Fibroblast of lung (primary cell): ENCODE measurements around the gene HCN1. TPM values are rescaled to one million over a fixed set of nuclear protein-coding genes. Genes with fewer than 3 reads are reported as not detected.
A peak's percentile ranks its signal among the peaks of the same experiment; 100 is the strongest.
"Not testable (repeated sequence)": the region's sequence is repeated elsewhere in the genome, so short reads cannot be mapped to it uniquely, and the experiment has no call there.

Source experiments
- DNase-seq, 2 donors: peaks; one replicate each; pipeline versions ENCODE4 v3.0.0 to v3.0.0-alpha.2; 2010; ENCODE audit warnings: low read depth in 2 of 2
- H2AFZ ChIP-seq: 2 replicates; pipeline ENCODE4 v1.5.1; 2012; ENCODE audit warnings: low read length, control low read depth, inconsistent platforms
- H3K27ac ChIP-seq: 2 replicates; pipeline ENCODE4 v1.5.1; 2011; ENCODE audit warnings: low read length, control low read depth; ENCODE audit not compliant: insufficient read depth
- H3K27me3 ChIP-seq: 2 replicates; pipeline ENCODE4 v1.5.1; 2011; ENCODE audit warnings: mild to moderate bottlenecking, low read length; ENCODE audit not compliant: control insufficient read depth, insufficient read depth
- H3K36me3 ChIP-seq: 2 replicates; pipeline ENCODE4 v1.5.1; 2011; ENCODE audit warnings: low read length; ENCODE audit not compliant: control insufficient read depth, insufficient read depth
- H3K4me1 ChIP-seq: 2 replicates; pipeline ENCODE4 v1.5.1; 2011; ENCODE audit warnings: low read length; ENCODE audit not compliant: control insufficient read depth, insufficient read depth; ENCODE audit errors: extremely low read depth
- H3K4me2 ChIP-seq: 2 replicates; pipeline ENCODE4 v1.5.1; 2011; ENCODE audit warnings: low read length, control low read depth; ENCODE audit not compliant: insufficient read depth; ENCODE audit errors: extremely low read depth
- H3K4me3 ChIP-seq, 4 experiments: fragments of 200-600 bp in 1 of 4; sonication (generic) in 1 of 4; replicated peaks in 1 of 4; 2 replicates each; pipeline ENCODE4 v1.5.1; 2011 to 2016; ENCODE audit warnings: low read length in 4 of 4, low read depth in 3 of 4, mild to moderate bottlenecking in 3 of 4, control low read depth in 2 of 4, inconsistent platforms in 1 of 4, mixed read lengths in 1 of 4; ENCODE audit not compliant: insufficient read depth in 1 of 4; ENCODE audit errors: control extremely low read depth in 1 of 4
- H3K79me2 ChIP-seq: 2 replicates; pipeline ENCODE4 v1.5.1; 2012; ENCODE audit warnings: mild to moderate bottlenecking, low read length, inconsistent platforms; ENCODE audit not compliant: control insufficient read depth, insufficient read depth
- H3K9ac ChIP-seq: 2 replicates; pipeline ENCODE4 v1.5.1; 2011; ENCODE audit warnings: mild to moderate bottlenecking, low read length, control low read depth; ENCODE audit not compliant: insufficient read depth
- H3K9me3 ChIP-seq: 2 replicates; pipeline ENCODE4 v1.5.1; 2012; ENCODE audit warnings: low read depth, low read length; ENCODE audit not compliant: control insufficient read depth, insufficient read depth
- H4K20me1 ChIP-seq: 2 replicates; pipeline ENCODE4 v1.5.1; 2011; ENCODE audit warnings: low read length; ENCODE audit not compliant: control insufficient read depth, insufficient read depth; ENCODE audit errors: extremely low read depth
- CTCF ChIP-seq, 2 donors: IDR thresholded peaks in 1 of 2; conservative IDR thresholded peaks in 1 of 2; 1 replicate in 1 of 2; 2 replicates in 1 of 2; pipeline ENCODE4 v1.5.1; 2011 to 2012; ENCODE audit warnings: low read length in 2 of 2, control low read depth in 1 of 2, inconsistent platforms in 1 of 2, low read depth in 1 of 2, mild to moderate bottlenecking in 1 of 2
- EZH2 ChIP-seq: IDR thresholded peaks from 2 replicates; pipeline ENCODE4 v1.5.1; 2012; ENCODE audit warnings: low read length, control low read depth, mild to moderate bottlenecking; ENCODE audit errors: missing control alignments
- polyA plus RNA-seq, 2 donors: library from polyadenylated mRNA; depleted of rRNA in 1 of 2; stranded (reverse) in 1 of 2; unstranded in 1 of 2; fragments of >200 nt; gene quantifications; 2 replicates each; pipeline ENCODE4 v1.2.1, GENCODE V29; 2011 to 2012; ENCODE audit warnings: missing spikeins in 1 of 2
- total RNA-seq: library from RNA; depleted of rRNA; stranded (reverse); fragments of >200 nt; gene quantifications from 2 replicates; pipeline ENCODE4 v1.2.1, GENCODE V29; 2014

The HCN1 gene
- total and polyA plus RNA-seq, 2 donors (not counting 1 experiment from before 2014, with no cell fraction given) = not detected

GRCh38 chr5:45484781-45485180 lies 211.4 kb downstream of the HCN1 start:
- H3K9ac ChIP-seq = no peak overlapping the region
- H3K27ac ChIP-seq = no peak overlapping the region
- no peaks in the 10 kb centered on the region for H3K79me2 ChIP-seq
- no peak overlapping the region for H3K4me2 ChIP-seq
- no peak for DNase-seq
- H2AFZ ChIP-seq = no peak overlapping the region
- H3K9me3 ChIP-seq = no peaks in the 10 kb centered on the region
- no peaks in the 10 kb centered on the region for H3K4me1 ChIP-seq
- H3K36me3 ChIP-seq = no peaks in the 10 kb centered on the region
- no peaks in the 10 kb centered on the region for H3K27me3 ChIP-seq
- TF ChIP-seq CTCF (conservative IDR thresholded peaks at IDR 0.05 in 1 of 2, IDR thresholded peaks at IDR 0.05 in 1 of 2; ENCODE audit: low read depth in 1 of 2, low read length in 2 of 2) (no peak), EZH2 (no peak)
- no peak overlapping the region for H3K4me3 ChIP-seq
- no peaks in the 10 kb centered on the region for H4K20me1 ChIP-seq

DNA sequence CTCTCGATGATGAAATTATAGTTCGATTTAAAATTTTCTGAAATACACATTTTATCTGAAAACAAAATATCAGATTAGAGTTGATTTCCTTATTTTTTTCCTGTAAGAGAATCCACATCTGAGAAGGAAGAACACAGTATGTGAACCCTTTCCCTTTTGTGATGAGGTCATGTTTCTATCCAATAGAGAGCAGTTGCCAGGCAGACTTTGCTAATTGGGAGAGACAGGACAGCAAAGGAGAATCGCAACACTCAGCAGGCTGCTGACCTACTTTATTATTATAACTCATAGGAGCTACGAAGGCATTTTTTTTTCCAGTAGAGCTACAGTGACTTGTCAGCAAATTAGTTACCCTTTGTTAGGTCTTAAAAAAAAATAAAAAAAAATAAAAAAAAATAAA lies 242.1 kb downstream of the HCN1 start:
- Histone ChIP-seq H2AFZ (no peak overlapping the region), H3K4me2 (no peak overlapping the region), H3K36me3 (no peaks in the 10 kb centered on the region), H4K20me1 (no peaks in the 10 kb centered on the region), H3K27ac (no peak overlapping the region), H3K79me2 (no peaks in the 10 kb centered on the region), H3K4me3 (no peak overlapping the region), H3K27me3 (no peaks in the 10 kb centered on the region), H3K4me1 (no peaks in the 10 kb centered on the region), H3K9me3 (no peaks in the 10 kb centered on the region), H3K9ac (no peak overlapping the region)
- peak in 1 of 2 donors; percentile 1 for DNase-seq
- TF ChIP-seq EZH2 (no peak), CTCF (conservative IDR thresholded peaks at IDR 0.05 in 1 of 2, IDR thresholded peaks at IDR 0.05 in 1 of 2; ENCODE audit: low read depth in 1 of 2, low read length in 2 of 2) (no peak)

- DNase-seq, H2AFZ ChIP-seq, H3K4me2 ChIP-seq, H3K36me3 ChIP-seq, H3K27ac ChIP-seq, H3K27me3 ChIP-seq, H3K79me2 ChIP-seq, H4K20me1 ChIP-seq, H3K4me3 ChIP-seq, H3K9me3 ChIP-seq, H3K9ac ChIP-seq, H3K4me1 ChIP-seq: not testable (repeated sequence)
Observed at GRCh38 chr5:45444856-45445255, 251.3 kb downstream of the HCN1 start.
